Caki2 (cell line): ENCODE measurements around the gene FSIP1. TPM values are rescaled to one million over a fixed set of nuclear protein-coding genes. Genes with fewer than 3 reads are reported as not detected.

ENCODE experiments used
- DNase-seq: peaks from one replicate; pipeline ENCODE4 v3.0.0-alpha.2; 2015; ENCODE audit warnings: low read depth
- in situ Hi-C: cut with HindIII; loops from 2 replicates; pipeline ENCODE4 v1.10.0; 2016; ENCODE audit warnings: low sequenced_read_pairs, low pct_unique_long_range_greater_than_20kb, mixed read lengths
- total RNA-seq: library from RNA; depleted of rRNA; stranded (reverse); fragments of >200 nt; shearing (Covaris generic); gene quantifications from 2 replicates; pipeline ENCODE4 v1.2.3, GENCODE V29; 2014; ENCODE audit warnings: low replicate concordance

FSIP1 gene
- total RNA-seq, 1 experiment from 2014 or later = not detected

DNA sequence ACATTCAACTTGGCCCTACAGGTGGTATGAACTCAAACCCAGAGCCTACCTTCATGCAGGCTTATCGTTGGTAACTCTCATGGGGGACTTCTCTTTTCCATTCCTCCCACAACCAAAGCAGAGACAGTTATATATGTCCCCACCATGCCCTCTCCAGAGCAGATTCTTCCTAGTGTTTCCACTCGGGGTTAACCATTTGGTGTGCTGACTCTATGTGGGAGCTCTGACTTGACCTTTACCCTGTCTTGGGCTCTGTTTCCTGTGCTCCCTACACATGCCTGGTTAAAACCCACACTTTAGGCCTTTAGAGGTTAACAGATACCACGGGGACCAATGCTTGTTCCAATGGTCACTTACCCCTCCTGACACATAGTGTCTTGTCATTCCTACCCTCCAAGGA lies 80.7 kb downstream of the FSIP1 start:
- no peak for DNase-seq
- in situ Hi-C loops = no loop called here

DNA sequence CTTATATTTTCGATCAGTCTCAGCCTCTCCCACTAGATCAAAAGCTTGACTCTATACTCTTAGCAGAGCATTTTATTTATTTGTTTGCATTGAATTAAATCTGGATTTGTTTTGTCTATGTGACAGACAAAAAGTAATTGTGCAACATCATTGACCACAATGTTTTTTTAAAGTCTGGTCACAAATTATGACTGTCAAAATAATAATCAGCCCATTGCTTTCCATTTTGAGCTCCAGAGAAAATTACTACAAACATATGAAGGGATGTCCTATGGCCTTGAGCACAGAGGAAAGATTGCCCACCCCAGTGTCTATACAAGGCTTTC lies 82.3 kb downstream of the FSIP1 start:
- no peak for DNase-seq
- in situ Hi-C loops = no loop called here

DNA sequence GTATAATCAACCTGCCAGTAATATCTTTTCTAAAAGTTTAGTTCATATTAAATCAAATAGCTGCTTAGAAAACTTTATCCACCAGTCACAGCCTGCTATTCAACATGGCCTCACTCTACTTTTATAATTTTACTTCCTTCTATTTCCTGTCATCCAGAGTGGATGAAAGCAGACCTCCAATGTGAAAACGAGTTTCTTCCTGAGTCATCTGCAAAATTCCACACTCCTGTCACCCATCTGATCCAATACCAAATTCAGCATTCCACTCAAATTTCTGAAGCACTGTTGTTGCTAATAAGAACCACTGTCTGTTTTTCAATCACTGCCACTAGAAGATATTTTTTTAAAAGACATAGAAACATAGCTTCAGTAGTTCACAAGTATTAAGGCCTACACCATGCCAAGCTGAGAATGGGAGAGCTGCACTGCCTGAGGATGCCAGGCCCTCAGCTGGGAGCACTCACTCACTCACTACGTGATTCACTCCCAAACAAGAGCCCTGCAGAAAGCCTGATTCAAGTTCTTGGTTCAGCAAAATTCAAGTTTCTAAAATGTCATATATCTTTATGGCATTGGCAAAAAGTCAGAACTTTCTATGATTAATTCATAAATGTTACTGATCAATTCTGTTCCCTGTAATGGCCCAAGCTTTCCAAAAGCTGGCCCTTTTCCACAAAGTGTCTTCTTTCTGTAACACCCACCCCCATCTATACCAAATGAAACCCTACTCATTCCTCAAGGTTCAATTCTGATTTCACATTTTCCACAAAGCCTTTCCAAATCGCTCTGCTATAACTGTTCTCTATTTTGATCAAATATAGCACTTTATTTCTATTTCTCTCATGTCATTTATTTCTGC lies 82.9 kb downstream of the FSIP1 start:
- no peak for DNase-seq
- in situ Hi-C loops = no loop called here

DNA sequence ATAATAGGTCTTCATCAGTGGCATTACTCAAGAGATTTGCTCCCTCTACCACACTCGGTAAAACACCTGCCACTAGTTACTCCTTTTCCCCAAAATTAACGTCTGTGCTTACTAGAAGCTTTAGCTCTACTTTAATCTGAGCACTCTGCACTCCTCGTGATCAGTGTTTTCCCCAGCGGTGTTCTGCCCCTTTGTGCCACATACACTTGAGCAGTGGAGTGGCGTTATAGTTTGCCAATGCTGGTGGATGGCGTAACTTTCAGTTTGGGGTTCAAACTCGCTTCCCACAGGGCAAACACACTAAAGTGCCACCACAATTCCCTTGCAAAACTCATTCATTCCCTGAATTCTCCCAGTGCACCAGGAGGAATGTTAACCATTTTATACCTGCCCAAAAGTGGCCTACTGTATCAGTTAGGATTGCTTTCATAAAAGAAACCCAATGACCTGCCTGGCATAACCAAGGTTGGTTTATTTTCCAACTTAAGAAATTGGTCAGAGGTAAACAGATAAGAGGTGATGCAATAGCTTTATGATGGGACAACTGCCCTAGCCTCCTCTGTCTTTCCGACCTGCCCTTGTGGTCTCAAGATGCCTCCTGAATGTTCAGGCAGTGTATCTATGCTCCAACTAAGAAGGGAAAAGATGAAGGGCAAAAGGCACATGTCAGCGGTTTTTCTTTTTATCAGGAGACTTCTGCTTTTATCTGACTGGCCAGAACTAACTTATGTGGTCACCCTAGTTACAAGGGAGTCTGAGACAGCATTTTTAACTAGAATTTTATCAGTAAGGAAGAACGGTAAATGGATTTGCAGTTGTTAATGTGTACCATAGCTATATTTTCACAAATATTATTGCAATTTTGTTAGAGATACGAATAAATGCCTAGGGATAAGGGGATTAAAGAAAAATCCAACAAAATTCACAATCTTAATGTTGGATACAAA lies 83.9 kb downstream of the FSIP1 start:
- DNase-seq = no peak
- in situ Hi-C loops = no loop called here

DNA sequence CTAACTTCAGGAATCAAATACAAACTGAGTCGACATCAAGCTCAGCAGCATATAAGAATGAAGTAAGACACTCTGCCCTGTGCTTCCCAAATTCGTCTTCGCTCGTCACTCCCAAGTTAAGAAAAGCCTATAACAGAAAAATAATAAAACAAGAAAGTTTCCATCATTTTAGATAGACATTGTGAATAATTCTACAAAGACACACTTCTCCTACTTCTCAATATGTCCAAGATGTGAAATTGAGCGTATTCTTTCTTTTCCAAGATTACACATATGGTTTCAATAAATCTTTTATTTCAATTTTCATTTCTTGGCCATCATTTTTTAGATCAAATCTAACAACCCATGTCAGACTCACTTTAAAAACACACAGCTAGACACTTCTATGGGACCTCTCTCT lies 85.1 kb downstream of the FSIP1 start:
- in situ Hi-C loops = no loop called here
- no peak for DNase-seq

DNA sequence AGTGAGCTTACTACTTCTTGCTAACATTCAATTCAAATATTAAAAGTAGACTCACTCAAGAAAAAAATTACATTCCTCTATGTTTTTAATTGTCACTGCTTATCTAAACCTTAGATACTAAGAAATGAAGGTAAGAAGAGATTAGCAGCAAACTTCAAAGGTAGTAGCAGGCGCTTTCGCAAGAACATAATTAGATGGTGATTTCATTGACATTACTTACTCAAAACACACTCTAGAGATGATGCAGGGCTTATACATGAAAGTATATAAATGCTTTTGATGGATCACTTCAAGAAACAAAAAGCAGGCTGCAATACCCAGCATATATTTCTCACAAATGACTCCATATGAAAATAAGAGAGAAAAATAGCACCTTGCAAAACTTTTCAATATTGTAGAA lies 86.8 kb downstream of the FSIP1 start:
- no peak for DNase-seq
- in situ Hi-C loops = no loop called here

DNA sequence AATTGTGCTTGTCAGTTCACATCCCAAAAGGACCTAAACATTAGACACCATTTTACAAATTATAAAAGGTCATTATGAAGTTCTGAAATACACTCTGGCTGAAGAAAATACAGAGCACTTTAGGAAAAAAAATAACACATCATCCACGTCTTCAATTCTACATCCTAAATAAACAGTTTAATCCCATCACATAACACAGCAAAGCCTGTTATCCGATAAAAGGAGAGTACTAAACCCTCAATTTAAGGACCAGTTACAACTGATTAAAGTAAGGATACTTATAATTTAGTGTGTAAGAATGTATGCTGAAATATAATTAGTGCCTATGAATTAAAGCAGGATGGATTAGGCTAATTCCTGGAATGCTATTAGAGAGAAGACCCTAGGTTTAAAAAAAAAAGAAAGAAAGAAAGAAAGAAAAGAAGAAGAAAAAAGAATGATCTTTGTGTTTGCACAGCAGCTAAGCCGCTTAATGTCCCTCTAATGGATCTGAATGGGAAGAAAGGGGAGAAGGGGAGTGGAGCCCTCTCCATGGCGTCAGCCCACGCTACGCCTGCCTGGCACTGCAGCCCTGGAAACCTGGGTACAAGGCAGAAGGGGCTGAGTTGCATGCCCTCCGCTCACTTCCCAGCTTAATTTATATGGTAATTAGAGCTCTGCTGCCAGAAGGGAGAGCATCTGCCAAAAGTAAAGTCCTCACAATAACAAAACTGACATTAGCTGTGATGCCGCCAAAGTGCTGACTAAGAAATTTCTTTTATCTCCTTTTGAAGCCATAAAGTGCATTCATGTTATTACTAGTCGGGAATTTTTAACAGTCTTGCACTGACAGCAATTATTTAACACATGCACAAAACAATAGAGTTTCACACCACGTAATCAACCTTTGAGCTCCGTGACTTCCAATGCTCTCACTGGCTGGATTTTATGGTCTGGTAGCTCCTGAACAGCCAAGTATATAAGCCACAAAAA lies 90.0 kb downstream of the FSIP1 start:
- peak; percentile 39 for DNase-seq
- in situ Hi-C loops = no loop called here

DNA sequence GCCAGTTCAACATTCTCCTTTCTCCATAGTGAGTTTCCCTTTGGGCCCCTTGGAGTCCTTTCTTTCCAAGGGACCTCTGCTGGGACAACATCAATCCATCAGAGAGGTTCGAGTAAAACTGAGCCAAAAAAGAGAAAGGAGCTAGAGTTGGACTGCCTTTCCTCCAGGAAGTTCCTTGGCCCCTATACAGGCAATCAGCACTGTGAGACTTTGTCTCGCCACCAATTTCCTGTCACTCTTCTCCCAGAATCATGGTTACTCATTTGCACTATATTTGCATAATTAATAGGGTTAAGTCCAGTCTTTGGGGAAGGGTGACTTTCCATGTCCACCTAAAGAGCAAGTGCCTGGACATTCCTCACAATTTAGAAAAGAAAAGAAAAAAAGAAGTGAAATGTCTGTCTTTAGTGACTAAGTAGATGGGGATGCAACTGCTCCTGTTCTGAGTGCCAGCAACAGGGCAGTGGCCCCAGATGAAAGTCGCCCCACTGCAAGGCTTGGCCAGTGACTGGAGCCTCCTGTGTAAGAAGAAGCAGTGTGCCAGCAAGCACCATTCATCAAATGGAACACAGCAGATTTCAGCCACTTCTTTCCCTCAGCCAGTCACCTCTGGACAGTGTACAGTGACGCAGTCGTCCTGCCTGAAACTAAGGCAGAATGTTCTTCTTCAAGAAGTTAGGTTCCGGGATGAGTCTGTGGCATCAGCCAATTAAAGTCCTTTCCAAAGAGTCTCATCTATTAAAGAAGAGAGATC lies 91.6 kb downstream of the FSIP1 start:
- in situ Hi-C loops = no loop called here
- DNase-seq = no peak

DNA sequence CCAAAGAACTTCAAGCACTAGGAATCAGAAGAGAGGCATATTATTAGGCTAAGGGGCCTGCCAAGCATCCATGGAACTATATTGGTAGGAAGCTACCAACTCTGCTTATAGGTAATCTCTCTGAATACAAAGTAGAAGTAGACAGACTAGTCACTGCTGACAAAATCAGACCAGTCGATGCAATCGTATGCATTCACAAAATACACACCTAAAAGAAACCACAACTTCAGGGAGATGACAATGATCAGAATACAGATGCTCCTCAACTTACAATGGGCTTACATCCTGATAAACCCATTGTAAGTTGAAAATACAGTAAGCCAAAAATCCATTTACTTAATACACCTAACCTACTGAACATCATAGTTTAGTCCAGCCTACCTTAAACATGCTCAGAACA lies 94.7 kb downstream of the FSIP1 start:
- in situ Hi-C loops = no loop called here
- DNase-seq = no peak

DNA sequence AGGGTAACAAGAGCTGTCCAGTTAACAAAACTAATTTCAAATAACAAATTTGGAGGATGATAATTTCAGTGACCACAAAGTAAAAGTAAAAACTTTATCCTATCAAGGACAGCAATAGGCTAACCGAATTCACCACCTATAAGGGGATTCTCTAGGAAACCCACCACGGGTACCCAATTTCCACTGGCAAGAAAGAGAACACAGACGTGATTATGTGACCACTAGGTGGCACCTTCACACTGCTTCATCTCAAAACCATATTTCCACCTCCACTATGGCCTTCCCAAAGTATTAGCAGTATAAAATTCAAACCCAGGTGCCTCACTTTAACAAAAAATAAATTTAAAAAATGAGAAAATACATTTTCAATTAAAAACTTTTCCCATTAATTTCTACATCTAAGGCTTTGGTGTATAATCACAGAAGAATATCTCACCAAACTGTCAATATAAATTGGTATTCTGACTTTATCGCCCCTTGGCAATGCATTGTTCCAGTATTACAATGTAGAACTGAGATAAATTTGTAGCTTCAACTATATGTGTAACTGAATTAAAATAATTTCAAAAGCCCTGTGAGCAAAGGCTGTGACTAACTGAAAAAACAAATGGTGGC lies 96.5 kb downstream of the FSIP1 start:
- peak; percentile 27 for DNase-seq

DNA sequence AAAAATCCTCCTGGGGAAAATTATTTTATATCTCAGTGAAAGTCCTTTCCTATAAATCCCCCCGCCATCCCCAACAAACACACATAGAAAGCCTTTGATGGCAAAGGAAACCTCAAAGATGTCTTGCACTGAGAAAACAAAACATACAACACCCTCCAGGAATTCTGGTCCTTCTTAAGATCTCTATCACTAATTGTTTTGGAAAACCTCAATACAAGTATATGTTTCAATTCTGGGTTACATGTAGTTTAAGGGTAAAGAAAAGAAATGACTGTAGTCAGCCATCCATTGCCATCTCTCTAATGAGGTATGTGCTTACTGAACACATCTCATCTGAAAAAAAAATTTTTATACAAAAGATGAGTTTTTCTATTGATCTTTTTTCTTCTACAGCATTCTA lies 97.3 kb downstream of the FSIP1 start:
- no peak for DNase-seq
- in situ Hi-C loops = no loop called here

More for the DNA sequence above, 96.5 kb downstream of the FSIP1 start:
- in situ Hi-C loops = no loop called here

DNA sequence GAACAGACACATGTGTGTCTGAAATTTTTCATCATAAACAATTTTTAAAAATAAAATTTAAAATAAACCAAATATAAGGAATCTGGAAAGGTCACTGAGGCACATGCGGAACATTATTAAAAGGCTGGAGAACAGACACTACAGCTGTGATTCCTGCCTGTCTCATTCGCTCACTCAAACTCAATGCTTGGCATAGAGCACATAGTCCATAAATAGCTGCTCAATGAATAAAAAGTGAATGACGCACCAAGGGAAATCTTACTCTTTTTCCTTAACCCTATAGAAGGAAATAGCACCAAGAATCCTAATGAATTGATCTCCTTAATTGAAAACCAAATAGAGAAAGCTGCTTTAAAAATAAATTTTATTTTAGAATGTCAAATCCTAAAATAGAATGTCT lies 98.4 kb downstream of the FSIP1 start:
- no peak for DNase-seq
- in situ Hi-C loops = no loop called here

DNA sequence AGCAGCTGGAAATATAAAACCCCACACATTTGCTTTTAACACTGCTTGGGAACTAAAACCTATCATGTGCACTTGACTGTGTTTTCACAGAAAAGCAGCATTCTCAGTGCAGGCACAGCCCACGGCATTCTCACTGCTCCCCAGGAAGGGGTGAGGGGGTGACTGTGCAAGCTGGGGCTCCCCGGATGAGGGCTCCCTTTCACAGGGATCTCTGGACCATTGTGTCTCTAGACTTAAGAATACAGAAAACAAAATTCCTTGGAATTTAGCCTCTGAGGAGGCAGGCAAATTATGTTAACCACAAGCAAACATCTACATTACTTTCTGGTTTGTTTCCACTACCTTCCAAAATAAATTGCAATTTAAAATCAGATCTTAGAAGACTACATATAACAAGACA lies 100.3 kb downstream of the FSIP1 start:
- no peak for DNase-seq
- in situ Hi-C loops = no loop called here

DNA sequence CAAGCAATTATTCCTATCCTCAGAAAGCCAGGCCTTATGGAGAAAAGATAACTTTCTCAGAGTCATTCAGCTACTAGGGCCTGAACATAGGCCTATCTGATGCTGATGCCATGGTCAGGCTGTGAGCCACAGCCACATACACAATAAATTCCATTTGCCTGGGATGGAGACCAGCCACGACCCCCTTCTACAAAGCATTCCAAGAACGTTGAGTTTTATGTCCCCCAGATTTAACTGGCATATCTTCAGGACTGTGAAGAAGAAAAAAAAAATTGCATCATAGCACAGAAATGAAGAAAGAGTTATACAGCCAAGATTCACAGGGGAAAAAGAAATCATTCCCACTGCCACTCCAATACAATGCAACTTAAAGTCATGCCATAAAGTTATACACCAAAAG lies 101.8 kb downstream of the FSIP1 start:
- in situ Hi-C loops = no loop called here
- DNase-seq = no peak

DNA sequence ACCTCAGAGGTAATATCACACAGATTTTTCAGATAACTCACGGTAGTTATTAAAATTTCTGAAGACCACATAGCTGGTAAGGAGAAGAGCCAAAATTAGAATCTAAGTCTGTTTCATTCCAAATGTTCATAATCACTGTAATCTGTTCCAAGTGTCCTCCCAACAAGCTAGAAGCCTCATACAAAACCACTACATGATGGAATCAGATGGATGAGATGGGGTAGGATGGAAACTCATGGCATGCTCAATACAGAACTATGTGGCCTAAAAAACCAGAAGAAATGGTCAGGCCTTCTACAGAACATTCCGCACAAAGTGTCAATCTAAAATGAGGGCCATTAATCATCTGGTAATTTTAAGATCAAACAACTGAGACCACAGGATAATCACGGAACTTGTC lies 110.0 kb downstream of the FSIP1 start:
- DNase-seq = no peak
- in situ Hi-C loops = no loop called here

DNA sequence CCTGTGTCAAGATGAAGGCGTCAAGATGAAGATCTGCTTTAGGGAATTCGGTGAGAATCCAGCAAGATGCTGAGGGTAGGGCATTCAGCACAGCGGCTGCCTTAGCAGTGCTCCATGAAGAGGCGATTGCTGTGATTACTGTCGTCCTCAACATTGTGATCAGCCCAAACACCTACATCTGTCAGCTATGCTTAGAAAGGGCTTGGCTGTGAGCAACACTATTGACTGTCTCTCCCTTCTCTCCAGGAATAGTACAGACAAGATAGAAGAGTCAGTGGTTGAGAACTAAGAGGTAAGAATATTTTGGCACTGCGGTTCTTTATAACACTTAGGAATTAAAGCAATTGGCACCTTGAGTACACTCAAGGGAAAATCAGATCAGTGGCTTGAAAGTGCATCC lies 110.5 kb downstream of the FSIP1 start:
- in situ Hi-C loops = no loop called here
- DNase-seq = no peak

DNA sequence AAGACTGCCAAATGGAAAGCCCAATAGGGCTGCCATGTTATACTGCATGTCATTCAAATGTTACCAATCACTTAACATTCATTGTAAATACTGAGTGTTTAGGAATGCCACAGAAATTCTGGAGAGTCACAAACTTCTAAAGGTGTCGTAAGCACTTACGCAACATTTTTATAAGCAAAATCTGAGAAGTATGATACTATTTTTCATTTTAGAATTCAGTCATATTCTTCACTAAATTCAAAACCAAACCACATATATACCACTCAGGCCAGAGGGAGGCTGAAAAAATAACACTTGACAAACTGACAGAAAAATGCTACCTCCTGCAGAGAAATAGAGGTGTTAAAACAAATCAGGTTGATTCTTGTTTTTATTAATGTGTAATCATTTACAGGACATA lies 112.0 kb downstream of the FSIP1 start:
- in situ Hi-C loops = no loop called here
- DNase-seq = peak; percentile 34
